K562 (cell line): ENCODE measurements around the gene PRM1. TPM values are rescaled to one million over a fixed set of nuclear protein-coding genes. Genes with fewer than 3 reads are reported as not detected.

Experiments
- ATAC-seq: fragments of 200-7000 bp; cut with Tn5 transposase; 3 replicates; pipeline ENCODE4 v1.9.1; 2020; ENCODE audit warnings: moderate library complexity
- BruUV-seq: library from RNA; stranded (reverse); fragments of 400-500 nt; replicated peaks from 2 replicates; lab custom pipeline; 2021; lab: Mats Ljungman, UMichigan
- CTCF ChIA-PET: fragments of 300-600 bp; formaldehyde crosslinking; extraction: SDS; loops from one replicate; lab custom pipeline; 2021; ENCODE audit warnings: low intra/inter-chr PET ratio; lab: Yijun Ruan, JAX
- POLR2A ChIA-PET: fragments of 300-600, 350-650 bp; sonication (Branson Sonifier 250); formaldehyde crosslinking; extraction: SDS; loops from one replicate; lab custom pipeline; 2021; ENCODE audit warnings: antibody characterized with exemption, inconsistent platforms; lab: Yijun Ruan, JAX
- DNase-seq, 4 experiments: peaks; one replicate each; pipeline versions ENCODE4 v3.0.0 to v3.0.0-alpha.2; 2011 to 2018; ENCODE audit warnings: low spot score in 3 of 4, mixed read lengths in 3 of 4; ENCODE audit errors: extremely low read depth in 1 of 4
- FAIRE-seq: peaks from 2 replicates; lab custom pipeline; 2011; peaks lifted over from hg19 to GRCh38; lab: Jason Lieb, UNC
- H2AFZ ChIP-seq: 2 replicates; pipeline ENCODE4 v1.6.0; 2011; ENCODE audit warnings: low read depth, low read length, control low read depth, inconsistent platforms
- H3K27ac ChIP-seq: fragments of 200-600 bp; 3 replicates; pipeline ENCODE4 v1.8.0; 2011; ENCODE audit warnings: low read depth, mild to moderate bottlenecking, control low read depth, inconsistent platforms, low read length, moderate library complexity, mixed read lengths; ENCODE audit errors: extremely low read depth
- H3K27me3 ChIP-seq, 2 experiments: fragments of 300-600 bp in 1 of 2; 2 replicates in 1 of 2; 3 replicates in 1 of 2; pipeline versions ENCODE4 v1.6.0 to v1.8.0; 2011; ENCODE audit warnings: inconsistent platforms in 2 of 2, low read length in 2 of 2, mild to moderate bottlenecking in 1 of 2, mixed read lengths in 1 of 2, moderate library complexity in 1 of 2; ENCODE audit not compliant: control insufficient read depth in 2 of 2, insufficient read depth in 2 of 2
- H3K36me3 ChIP-seq: fragments of 300-600 bp; 3 replicates; pipeline ENCODE4 v1.8.0; 2011; ENCODE audit warnings: mild to moderate bottlenecking, low read length, inconsistent platforms; ENCODE audit not compliant: control insufficient read depth, insufficient read depth
- H3K4me1 ChIP-seq, 2 experiments: fragments of 200-600 bp in 1 of 2; replicated peaks in 1 of 2; 2 replicates in 1 of 2; 3 replicates in 1 of 2; pipeline versions ENCODE4 v1.5.1 to v1.8.0; 2011; ENCODE audit warnings: inconsistent platforms in 2 of 2, low read length in 2 of 2, mild to moderate bottlenecking in 1 of 2, mixed read lengths in 1 of 2, moderate library complexity in 1 of 2; ENCODE audit not compliant: control insufficient read depth in 2 of 2, insufficient read depth in 2 of 2
- H3K4me2 ChIP-seq: 2 replicates; pipeline ENCODE4 v1.6.1; 2011; ENCODE audit warnings: low read length, control low read depth, inconsistent platforms, mixed read lengths; ENCODE audit not compliant: insufficient read depth
- H3K4me3 ChIP-seq: fragments of 200-600 bp; sonication (generic), shearing (Covaris generic); 2 replicates; pipeline ENCODE4 v1.5.1; 2016; ENCODE audit warnings: control low read depth, inconsistent platforms
- H3K79me2 ChIP-seq: fragments of 200-600 bp; 3 replicates; pipeline ENCODE4 v1.8.0; 2011; ENCODE audit warnings: low read length, inconsistent platforms; ENCODE audit not compliant: control insufficient read depth, insufficient read depth
- H3K9ac ChIP-seq, 2 experiments: 2 replicates each; pipeline versions ENCODE4 v1.6.0 to v1.6.1; 2011; ENCODE audit warnings: low read depth in 2 of 2, low read length in 2 of 2, control low read depth in 1 of 2, inconsistent platforms in 1 of 2, mild to moderate bottlenecking in 1 of 2, mixed read lengths in 1 of 2; ENCODE audit not compliant: insufficient read depth in 1 of 2
- H3K9me1 ChIP-seq: one replicate; pipeline ENCODE4 v1.6.0; 2011; ENCODE audit warnings: inconsistent platforms, mild to moderate bottlenecking, low read length, moderate library complexity; ENCODE audit not compliant: control insufficient read depth, insufficient read depth
- H3K9me3 ChIP-seq: replicated peaks from 2 replicates; pipeline ENCODE4 v1.5.1; 2011; ENCODE audit warnings: low read depth, low read length, inconsistent platforms; ENCODE audit not compliant: control insufficient read depth, insufficient read depth
- H4K20me1 ChIP-seq: replicated peaks from 2 replicates; pipeline ENCODE4 v1.6.1; 2011; ENCODE audit warnings: low read length, inconsistent platforms, mixed read lengths; ENCODE audit not compliant: control insufficient read depth, insufficient read depth
- CREM ChIP-seq: IDR thresholded peaks from 2 replicates; pipeline ENCODE4 v1.6.1; 2014; ENCODE audit warnings: antibody characterized with exemption, low read depth
- KDM2B ChIP-seq: fragments of 250-450 bp; sonication (Bioruptor Pico); IDR thresholded peaks from 2 replicates; pipeline ENCODE4 v1.8.0; 2021; ENCODE audit warnings: mild to moderate bottlenecking, moderate library complexity
- L3MBTL2 ChIP-seq: fragments of 450-650 bp; IDR thresholded peaks from 2 replicates; pipeline ENCODE4 v1.6.1; 2016; ENCODE audit warnings: mild to moderate bottlenecking, moderate library complexity
- MNT ChIP-seq, 2 experiments: fragments of 450-650 bp; conservative IDR thresholded peaks; 2 replicates each; pipeline ENCODE4 v1.6.1; 2017; ENCODE audit warnings: mild to moderate bottlenecking in 2 of 2, moderate library complexity in 2 of 2
- MXI1 ChIP-seq: IDR thresholded peaks from 2 replicates; pipeline ENCODE4 v1.6.1; 2011; ENCODE audit warnings: low read depth, mild to moderate bottlenecking, improper control_type of control experiment, low read length
- NFRKB ChIP-seq: fragments of 450-650 bp; IDR thresholded peaks from 2 replicates; pipeline ENCODE4 v1.6.1; 2016; ENCODE audit warnings: low read depth
- NKRF ChIP-seq: fragments of 450-650 bp; IDR thresholded peaks from 2 replicates; pipeline ENCODE4 v1.6.1; 2016; ENCODE audit warnings: borderline replicate concordance
- XRCC3 ChIP-seq: fragments of 450-650 bp; IDR thresholded peaks from 2 replicates; pipeline ENCODE4 v1.6.1; 2017; ENCODE audit warnings: mild to moderate bottlenecking, moderate library complexity
- ZBTB7A ChIP-seq: IDR thresholded peaks from 2 replicates; pipeline ENCODE4 v1.6.1; 2011; ENCODE audit warnings: low read depth, mild to moderate bottlenecking, low read length, moderate library complexity, borderline replicate concordance; ENCODE audit not compliant: control insufficient read depth
- ZNF175 ChIP-seq: fragments of 200-800 bp; sonication (Bioruptor generic); IDR thresholded peaks from 2 replicates; pipeline ENCODE4 v1.6.1; 2016; ENCODE audit warnings: low read depth, mild to moderate bottlenecking, missing genetic modification characterization, missing compliant biosample characterization
- ZNF592 ChIP-seq: fragments of 450-650 bp; IDR thresholded peaks from 2 replicates; pipeline ENCODE4 v1.6.1; 2017; ENCODE audit warnings: antibody characterized with exemption, mild to moderate bottlenecking
- ZNF707 ChIP-seq: fragments of 250-450 bp; sonication (Bioruptor Pico); conservative IDR thresholded peaks from 2 replicates; pipeline ENCODE4 v1.8.0; 2022; ENCODE audit warnings: inconsistent platforms, mild to moderate bottlenecking, moderate library complexity
- WGBS: fragments of 100-300 bp; shearing (Covaris generic); methylation state at CpG from one replicate; pipeline ENCODE4 v1.1.6; 2016; ENCODE audit warnings: low coverage, mixed read lengths; ENCODE audit not compliant: insufficient coverage; ENCODE audit errors: missing lambda C conversion rate; 5-methylcytosine and 5-hydroxymethylcytosine counted together
- in situ Hi-C: fragments of 300-500 bp; cut with MboI; formaldehyde crosslinking; loops from 4 replicates; pipeline ENCODE4 v1.15.0; 2018; ENCODE audit warnings: inconsistent platforms, mixed read lengths
- intact Hi-C: fragments of 100-400 bp; cut with micrococcal nuclease; formaldehyde crosslinking; loops from 2 replicates; pipeline ENCODE4 v1.14.2; 2022
- polyA plus RNA-seq, 8 experiments: library from polyadenylated mRNA; depleted of rRNA in 4 of 8; stranded (reverse) in 5 of 8; unstranded in 3 of 8; fragments of >200 nt; fragmentation: Nextera tagmentation in 2 of 8; fragmentation: Illumina TruSeq in 1 of 8; extraction: Ambion mirVana in 2 of 8; extraction: Trizol in 1 of 8; gene quantifications; 2 replicates each; pipeline versions ENCODE4 v1.2.1 to v1.2.3, GENCODE V29; 2011 to 2014; ENCODE audit warnings: inconsistent platforms in 1 of 8, missing spikeins in 1 of 8
- total RNA-seq, 7 experiments: library from RNA; depleted of rRNA in 6 of 7; stranded (reverse); fragments of >200 nt in 6 of 7; fragmentation: Illumina TruSeq in 2 of 7; extraction: Trizol in 2 of 7; gene quantifications; 2 replicates each; pipeline versions ENCODE4 v1.2.1 to v1.2.3, GENCODE V29; 2011 to 2021; ENCODE audit warnings: low replicate concordance in 1 of 7

PRM1 gene
- total and polyA plus RNA-seq, 9 of the 15 experiments (the other 6 are each of a cell fraction or from before 2014, with no cell fraction given): not detected

- peak; percentile 80 for ATAC-seq
- in situ Hi-C loops: no loop called here
- H3K9ac ChIP-seq: peak within 1 kb of the TSS; percentile 80 to 94
- WGBS: under 1% methylated on average over 42 of the region's 100 CpGs
- no TSS peak for BruUV-seq
- H3K27me3 ChIP-seq: 0 out of 5 replicates have a peak, but pooled peaks cover 0 to 8% of the 10 kb centered on the region in 2 experiments
- peak; percentile 61 for FAIRE-seq
- H3K36me3 ChIP-seq: peaks cover 25% of the 10 kb centered on the region; the same call in 1 of the 3 replicates
- peak within 1 kb of the TSS; percentile 86 for H3K27ac ChIP-seq
- H2AFZ ChIP-seq: peak within 1 kb of the TSS; percentile 92
- CTCF ChIA-PET: interaction anchor here (0.6 to 5.2 kb wide), 8 partner anchors 43 to 877 kb away, joined by 3 to 58 read pairs (median 4); no protein-coding TSS in a partner anchor
- H3K9me1 ChIP-seq: no peaks in the 10 kb centered on the region
- peak; percentile 91 to 94 (median 94) for DNase-seq
- H4K20me1 ChIP-seq: peaks cover 11% of the 10 kb centered on the region; the same call in 1 of the 2 replicates
- H3K4me2 ChIP-seq: peak within 1 kb of the TSS; percentile 77
- intact Hi-C loops: loop anchor here (2.0 to 10.0 kb wide), 4 partner anchors 51 to 151 kb away; no protein-coding TSS in a partner anchor
- peaks cover 33% of the 10 kb centered on the region for H3K79me2 ChIP-seq
- POLR2A ChIA-PET: interaction anchor here (0.5 to 3.2 kb wide), 53 partner anchors 9 to 469 kb away, joined by 3 to 36 read pairs (median 4); partner anchors contain the start of genes PRM3, RMI2 and TNP2
- peak within 1 kb of the TSS; percentile 82 for H3K4me3 ChIP-seq
- H3K9me3 ChIP-seq: no peaks in the 10 kb centered on the region
- H3K4me1 ChIP-seq: peaks cover 40 to 47% of the 10 kb centered on the region in 2 experiments; a peak in 4 of 5 replicates
- TF ChIP-seq MXI1 (peak; percentile 72; the same call in 1 of the 2 replicates), L3MBTL2 (peak; percentile 59), XRCC3 (no peak), NFRKB (no peak), ZNF592 (peak; percentile 52), ZBTB7A (peak; percentile 100), CREM (peak; percentile 24; the same call in 1 of the 2 replicates), NKRF (peak; percentile 98), ZNF175 (CRISPR knock-in tag) (no peak), KDM2B (CRISPR knock-in tag) (0 out of 2 replicates have a peak, but pooled peaks have one; percentile 35), ZNF707 (CRISPR knock-in tag) (no peak), MNT (conservative IDR thresholded peaks at IDR 0.05) (peak; percentile 86 to 92)
Measured at GRCh38 chr16:11255737-11256660, 25.1 kb downstream of the PRM1 start, which contains the start of gene SOCS1. TSS of gene SOCS1 (minus strand) at chr16:11256204. CDS start at chr16:11255478, 726 bp downstream.
